Activated naive CD8-positive, alpha-beta T cell treated with anti-CD3 and anti-CD28 coated beads for 36 hours (primary cell): ENCODE measurements around the gene ST13. TPM values are rescaled to one million over a fixed set of nuclear protein-coding genes. Genes with fewer than 3 reads are reported as not detected.
"Not testable (repeated sequence)": the region's sequence is repeated elsewhere in the genome, so short reads cannot be mapped to it uniquely, and the experiment has no call there.

Experiments used
- DNase-seq: peaks from one replicate; pipeline ENCODE4 v3.0.0; 2021
- H3K27ac Mint-ChIP-seq: one replicate; pipeline ENCODE4 v1.8.0; 2022; ENCODE audit warnings: mild to moderate bottlenecking, moderate library complexity, mixed read lengths
- H3K27me3 Mint-ChIP-seq: one replicate; pipeline ENCODE4 v1.8.0; 2022; ENCODE audit warnings: mild to moderate bottlenecking, mixed read lengths
- H3K36me3 Mint-ChIP-seq: one replicate; pipeline ENCODE4 v1.8.0; 2021; ENCODE audit warnings: mild to moderate bottlenecking, mixed read lengths
- H3K4me1 Mint-ChIP-seq: one replicate; pipeline ENCODE4 v1.8.0; 2021; ENCODE audit warnings: mixed read lengths
- H3K4me3 Mint-ChIP-seq: one replicate; pipeline ENCODE4 v1.8.0; 2022; ENCODE audit warnings: mild to moderate bottlenecking, moderate library complexity, mixed read lengths
- H3K9me3 Mint-ChIP-seq: one replicate; pipeline ENCODE4 v1.8.0; 2022; ENCODE audit warnings: mixed read lengths
- total RNA-seq, 2 experiments: library from RNA; stranded (reverse); gene quantifications; one replicate each; pipeline ENCODE4 v1.2.3, GENCODE V29; 2021

The ST13 gene
- total RNA-seq, 2 experiments from 2014 or later = 231 to 250 TPM

DNA sequence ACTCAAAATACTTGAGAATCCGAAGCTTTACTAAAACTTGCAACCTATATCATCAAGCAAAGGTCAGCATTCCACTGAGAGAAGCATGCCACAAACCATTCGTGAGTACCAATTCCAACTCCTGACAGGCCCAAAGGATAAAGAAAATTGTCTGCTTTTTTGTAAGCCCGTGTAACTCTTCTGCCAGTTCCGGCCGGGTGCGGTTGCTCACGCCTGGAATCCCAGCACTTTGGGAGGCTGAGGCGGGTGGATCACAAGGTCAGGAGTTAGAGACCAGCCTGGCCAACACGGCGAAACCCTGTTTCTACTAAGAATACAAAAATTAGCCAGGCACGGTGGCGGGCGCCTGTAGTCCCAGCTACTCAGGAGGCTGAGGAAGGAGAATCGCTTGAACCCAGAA, 74.7 kb downstream of the ST13 start:
- not testable (repeated sequence) for H3K36me3 Mint-ChIP-seq, H3K4me3 Mint-ChIP-seq, H3K27me3 Mint-ChIP-seq, H3K9me3 Mint-ChIP-seq, H3K27ac Mint-ChIP-seq, DNase-seq, H3K4me1 Mint-ChIP-seq

Other genes with a start within 250 kb of the ST13 start
- 10 to 100 TPM; 35.3 to 37.6 TPM for gene MRTFA, start 219.9 kb downstream of the ST13 start, total RNA-seq
- gene MCHR1, start 177.2 kb downstream of the ST13 start, total RNA-seq = not detected
- 10 to 100 TPM; 39.0 to 40.6 TPM for gene SLC25A17, start 37.3 kb downstream of the ST13 start, total RNA-seq
- gene XPNPEP3, start 509 bp upstream of the ST13 start, total RNA-seq = 10 to 100 TPM; 19.3 to 22.3 TPM
- not detected for gene DNAJB7, start 5.5 kb upstream of the ST13 start, total RNA-seq
- gene RBX1, start 94.7 kb upstream of the ST13 start, total RNA-seq = 10 to 100 TPM; 79.4 to 91.1 TPM
- 10 to 100 TPM; 38.5 to 39.5 TPM for gene EP300, start 236.0 kb upstream of the ST13 start, total RNA-seq